ENCODE data around the gene KRT33A. TPM values are rescaled to one million over a fixed set of nuclear protein-coding genes. Genes with fewer than 3 reads are reported as not detected.

Gene KRT33A
- polyA plus RNA-seq, 6 donors from 2014 or later, result not detected

- Mint-ChIP-seq H3K36me3 (peaks cover 0 to 12% of the 10 kb centered on the region in 2 donors), H3K27ac (peak within 1 kb of the TSS in 3 of 6 donors; percentile 10 to 45 (median 22))
- DNase-seq, result no peak
Observed at GRCh38 chr17:41301916-41302901, 48.4 kb downstream of the KRT33A start, which contains the start of gene KRTAP29-1. Gene KRTAP29-1, minus strand, starts transcription at chr17:41302851. Its CDS starts 0 bp downstream, at chr17:41302851.

GRCh38 chr17:41301204-41301790, 49.3 kb downstream of the KRT33A start:
- peaks cover 13 to 43% (median 25%) of the 10 kb centered on the region in 3 donors for H3K4me1 Mint-ChIP-seq
- peak overlapping the region in 2 of 6 donors; percentile 28 to 50 for H3K27ac Mint-ChIP-seq

More at GRCh38 chr17:41301916-41302901, 48.4 kb downstream of the KRT33A start, which contains the start of gene KRTAP29-1:
- H3K9me3 Mint-ChIP-seq, result peaks cover 0 to 7% (median 0%) of the 10 kb centered on the region in 7 donors
- peaks cover 0 to 7% (median 4%) of the 10 kb centered on the region in 3 donors for H3K27me3 Mint-ChIP-seq
- peaks cover 22 to 53% (median 34%) of the 10 kb centered on the region in 3 donors for H3K4me1 Mint-ChIP-seq
- H3K4me3 Mint-ChIP-seq, result peak within 1 kb of the TSS in 3 of 8 donors; percentile 7 to 57 (median 22)
- ATAC-seq (ENCODE audit: low read depth in 2 of 2), result no peak

GRCh38 chr17:41298458-41299135, 52.0 kb downstream of the KRT33A start:
- peaks cover 7 to 33% (median 16%) of the 10 kb centered on the region in 3 donors for H3K4me1 Mint-ChIP-seq
- ATAC-seq (ENCODE audit: low read depth in 2 of 2), result no peak
- peak overlapping the region in 1 of 6 donors; percentile 80 for H3K27ac Mint-ChIP-seq
- no peak overlapping the region for H3K4me3 Mint-ChIP-seq
- DNase-seq, result no peak
- peaks cover 0 to 18% of the 10 kb centered on the region in 2 donors for H3K36me3 Mint-ChIP-seq
- H3K27me3 Mint-ChIP-seq, result peaks cover 0 to 13% (median 4%) of the 10 kb centered on the region in 3 donors
- peaks cover 0 to 7% (median 0%) of the 10 kb centered on the region in 7 donors for H3K9me3 Mint-ChIP-seq

More at GRCh38 chr17:41301204-41301790, 49.3 kb downstream of the KRT33A start:
- H3K9me3 Mint-ChIP-seq, result peaks cover 0 to 7% (median 0%) of the 10 kb centered on the region in 7 donors
- DNase-seq (no peak), ATAC-seq (ENCODE audit: low read depth in 2 of 2) (no peak)
- peaks cover 0 to 7% (median 4%) of the 10 kb centered on the region in 3 donors for H3K27me3 Mint-ChIP-seq
- H3K4me3 Mint-ChIP-seq, result no peak overlapping the region
- peaks cover 0 to 12% of the 10 kb centered on the region in 2 donors for H3K36me3 Mint-ChIP-seq

GRCh38 chr17:41296846-41297245, 53.8 kb downstream of the KRT33A start:
- no peak overlapping the region for H3K27ac Mint-ChIP-seq
- peaks cover 0 to 18% of the 10 kb centered on the region in 2 donors for H3K36me3 Mint-ChIP-seq
- DNase-seq (no peak), ATAC-seq (ENCODE audit: low read depth in 2 of 2) (no peak)
- H3K9me3 Mint-ChIP-seq, result peaks cover 0 to 7% (median 0%) of the 10 kb centered on the region in 7 donors
- peaks cover 4 to 17% (median 11%) of the 10 kb centered on the region in 3 donors for H3K4me1 Mint-ChIP-seq
- H3K27me3 Mint-ChIP-seq, result peaks cover 0 to 15% (median 4%) of the 10 kb centered on the region in 3 donors
- no peak overlapping the region for H3K4me3 Mint-ChIP-seq

Other genes with a start within 250 kb of the KRT33A start
- not detected for gene KRTAP4-16, start 248.6 kb downstream of the KRT33A start, polyA plus RNA-seq (ENCODE audit: low read depth in 6 of 6)
- gene KRTAP4-9, start 245.4 kb downstream of the KRT33A start, polyA plus RNA-seq (ENCODE audit: low read depth in 6 of 6), result not detected
- not detected for gene KRTAP4-11, start 232.5 kb downstream of the KRT33A start, polyA plus RNA-seq (ENCODE audit: low read depth in 6 of 6)
- gene KRTAP4-12, start 226.6 kb downstream of the KRT33A start, polyA plus RNA-seq (ENCODE audit: low read depth in 6 of 6), result 1 to 10 TPM in 2 of 6 donors, under 1 TPM in 2, not detected in 2; 0.30 to 3.3 (median 1.3) TPM
- gene KRTAP4-6, start 210.3 kb downstream of the KRT33A start, polyA plus RNA-seq (ENCODE audit: low read depth in 6 of 6), result 1 to 10 TPM in 2 of 6 donors, not detected in 4; 1.6 to 2.0 TPM
- gene KRTAP4-5, start 201.0 kb downstream of the KRT33A start, polyA plus RNA-seq (ENCODE audit: low read depth in 6 of 6), result not detected
- gene KRTAP4-4, start 190.1 kb downstream of the KRT33A start, polyA plus RNA-seq (ENCODE audit: low read depth in 6 of 6), result not detected
- not detected for gene KRTAP4-3, start 182.6 kb downstream of the KRT33A start, polyA plus RNA-seq (ENCODE audit: low read depth in 6 of 6)
- gene KRTAP4-2, start 172.6 kb downstream of the KRT33A start, polyA plus RNA-seq (ENCODE audit: low read depth in 6 of 6), result not detected
- not detected for gene KRTAP4-1, start 165.9 kb downstream of the KRT33A start, polyA plus RNA-seq (ENCODE audit: low read depth in 6 of 6)
- not detected for gene KRTAP9-1, start 160.9 kb downstream of the KRT33A start, polyA plus RNA-seq (ENCODE audit: low read depth in 6 of 6)
- gene KRTAP9-2, start 124.2 kb downstream of the KRT33A start, polyA plus RNA-seq (ENCODE audit: low read depth in 6 of 6), result not detected
- gene KRTAP9-3, start 118.4 kb downstream of the KRT33A start, polyA plus RNA-seq (ENCODE audit: low read depth in 6 of 6), result not detected
- gene KRTAP9-8, start 112.8 kb downstream of the KRT33A start, polyA plus RNA-seq (ENCODE audit: low read depth in 6 of 6), result not detected
- not detected for gene KRTAP9-4, start 101.1 kb downstream of the KRT33A start, polyA plus RNA-seq (ENCODE audit: low read depth in 6 of 6)
- not detected for gene KRTAP9-9, start 95.4 kb downstream of the KRT33A start, polyA plus RNA-seq (ENCODE audit: low read depth in 6 of 6)
- gene KRTAP9-6, start 85.5 kb downstream of the KRT33A start, polyA plus RNA-seq (ENCODE audit: low read depth in 6 of 6), result not detected
- not detected for gene KRTAP9-7, start 75.1 kb downstream of the KRT33A start, polyA plus RNA-seq (ENCODE audit: low read depth in 6 of 6)
- not detected for gene KRTAP29-1, start 48.0 kb downstream of the KRT33A start, polyA plus RNA-seq (ENCODE audit: low read depth in 6 of 6)
- gene KRTAP16-1, start 41.5 kb downstream of the KRT33A start, polyA plus RNA-seq (ENCODE audit: low read depth in 6 of 6), result 1 to 10 TPM in 1 of 6 donors, under 1 TPM in 3, not detected in 2; 0.38 to 2.0 (median 0.55) TPM
- not detected for gene KRTAP17-1, start 35.1 kb downstream of the KRT33A start, polyA plus RNA-seq (ENCODE audit: low read depth in 6 of 6)
- gene KRT33B, start 19.0 kb upstream of the KRT33A start, polyA plus RNA-seq (ENCODE audit: low read depth in 6 of 6), result not detected
- not detected for gene KRT34, start 31.5 kb upstream of the KRT33A start, polyA plus RNA-seq (ENCODE audit: low read depth in 6 of 6)
- gene KRT31, start 46.8 kb upstream of the KRT33A start, polyA plus RNA-seq (ENCODE audit: low read depth in 6 of 6), result not detected
- gene KRT37, start 73.8 kb upstream of the KRT33A start, polyA plus RNA-seq (ENCODE audit: low read depth in 6 of 6), result not detected
- gene KRT38, start 90.2 kb upstream of the KRT33A start, polyA plus RNA-seq (ENCODE audit: low read depth in 6 of 6), result not detected
- gene KRT32, start 116.6 kb upstream of the KRT33A start, polyA plus RNA-seq (ENCODE audit: low read depth in 6 of 6), result not detected
- not detected for gene KRT35, start 130.3 kb upstream of the KRT33A start, polyA plus RNA-seq (ENCODE audit: low read depth in 6 of 6)
- not detected for gene KRT36, start 139.1 kb upstream of the KRT33A start, polyA plus RNA-seq (ENCODE audit: low read depth in 6 of 6)
- gene KRT13, start 154.8 kb upstream of the KRT33A start, polyA plus RNA-seq (ENCODE audit: low read depth in 6 of 6), result not detected
- gene KRT15, start 168.1 kb upstream of the KRT33A start, polyA plus RNA-seq (ENCODE audit: low read depth in 6 of 6), result not detected
- gene KRT19, start 177.5 kb upstream of the KRT33A start, polyA plus RNA-seq (ENCODE audit: low read depth in 6 of 6), result not detected
- gene KRT9, start 221.2 kb upstream of the KRT33A start, polyA plus RNA-seq (ENCODE audit: low read depth in 6 of 6), result not detected
- gene KRT14, start 236.1 kb upstream of the KRT33A start, polyA plus RNA-seq (ENCODE audit: low read depth in 6 of 6), result not detected